ENCODE data around the gene RHOB.

DNA sequence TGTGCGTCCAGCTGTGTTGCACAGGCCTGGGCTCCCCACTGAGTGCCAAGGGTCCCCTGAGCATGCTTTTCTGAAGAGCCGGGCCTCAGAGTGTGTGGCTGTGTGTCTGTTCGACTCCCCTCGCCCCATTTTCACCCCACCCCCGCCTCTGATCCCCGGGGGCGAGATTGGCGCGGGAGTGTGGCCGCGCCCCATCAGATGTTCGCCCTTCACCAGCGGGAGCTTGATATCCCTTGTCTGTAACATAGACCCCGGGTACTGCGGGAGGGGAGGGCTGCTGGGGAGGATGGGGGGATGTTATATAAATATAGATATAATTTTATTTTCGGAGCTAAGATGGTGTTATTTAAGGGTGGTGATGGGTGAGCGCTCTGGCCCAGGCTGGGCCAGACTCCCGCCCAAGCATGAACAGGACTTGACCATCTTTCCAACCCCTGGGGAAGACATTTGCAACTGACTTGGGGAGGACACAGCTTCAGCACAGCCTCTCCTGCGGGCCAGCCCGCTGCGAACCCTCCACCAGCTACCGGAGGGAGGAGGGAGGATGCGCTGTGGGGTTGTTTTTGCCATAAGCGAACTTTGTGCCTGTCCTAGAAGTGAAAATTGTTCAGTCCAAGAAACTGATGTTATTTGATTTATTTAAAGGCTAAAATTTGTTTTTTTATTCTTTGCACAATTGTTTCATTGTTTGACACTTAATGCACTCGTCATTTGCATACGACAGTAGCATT lies 1.5 kb downstream of the RHOB start:
- TF ChIP-seq CTCF (IDR thresholded peaks at IDR 0.05) = no peak
- no peak for TF ChIP-seq POLR2A (IDR thresholded peaks at IDR 0.05)

Measured in prostate gland (tissue), 2 donors.